A375 (cell line): ENCODE measurements around the gene MRPS2. TPM values are rescaled to one million over a fixed set of nuclear protein-coding genes. Genes with fewer than 3 reads are reported as not detected.

Experiments
- total RNA-seq: library from RNA; depleted of rRNA; stranded (reverse); fragments of >200 nt; shearing (Covaris generic); gene quantifications from 2 replicates; pipeline ENCODE4 v1.2.3, GENCODE V29; 2014; rRNA removed

The MRPS2 gene
- 66.1 and 73.4 TPM in 2 replicates for total RNA-seq

GRCh38 chr9:135500525-135501260 is at the start of gene MRPS2:
TSS of gene MRPS2 (plus strand) at chr9:135500682. CDS start at chr9:135500711, 29 bp downstream.

GRCh38 chr9:135479469-135480052 is 20.9 kb upstream of the MRPS2 start, which contains the start of gene PPP1R26:
TSS of gene PPP1R26 (plus strand) at chr9:135479782. CDS start at chr9:135484511, 4,729 bp downstream.

GRCh38 chr9:135520916-135521607 is 20.6 kb downstream of the MRPS2 start, which contains the start of gene LCN1:
TSS of gene LCN1 (plus strand) at chr9:135521440. CDS start at chr9:135521498, 58 bp downstream.

GRCh38 chr9:135545646-135546176 is 45.2 kb downstream of the MRPS2 start, which contains the start of gene OBP2A:
TSS of gene OBP2A (plus strand) at chr9:135546126. CDS start at chr9:135546181, 55 bp downstream.

Other genes with a start within 250 kb of the MRPS2 start
- 24.2 TPM in 2 replicates for gene PPP1R26, start 20.9 kb upstream of the MRPS2 start, total RNA-seq
- gene LCN1, start 20.8 kb downstream of the MRPS2 start, total RNA-seq = not detected in 2 replicates
- gene OBP2A, start 45.4 kb downstream of the MRPS2 start, total RNA-seq = not detected in 2 replicates
- 0.27 and 0.41 TPM in 2 replicates for gene PAEP, start 61.1 kb downstream of the MRPS2 start, total RNA-seq
- gene GLT6D1, start 138.9 kb downstream of the MRPS2 start, total RNA-seq = not detected in 2 replicates
- not detected in 2 replicates for gene LCN9, start 162.6 kb downstream of the MRPS2 start, total RNA-seq
- not detected in 2 replicates for gene SOHLH1, start 198.8 kb downstream of the MRPS2 start, total RNA-seq
- not detected in 2 replicates for gene KCNT1, start 201.5 kb downstream of the MRPS2 start, total RNA-seq